OCI-LY1 (cell line): ENCODE data around the gene CC2D1A.

Source experiments
- CTCF ChIP-seq: fragments of 200-600 bp; sonication (generic), shearing (Covaris generic); IDR thresholded peaks from 2 replicates; pipeline ENCODE4 v1.5.1; 2017; ENCODE audit warnings: mild to moderate bottlenecking, antibody characterized with exemption, low read length, moderate library complexity, mixed read lengths
- EZH2 ChIP-seq: fragments of 200-600 bp; sonication (generic), shearing (Covaris generic); IDR thresholded peaks from 2 replicates; pipeline ENCODE4 v1.8.0; 2017; ENCODE audit warnings: borderline replicate concordance, mixed run types, mild to moderate bottlenecking, antibody characterized with exemption, low read length, moderate library complexity, mixed read lengths

- TF ChIP-seq CTCF (no peak), EZH2 (no peak)
These were observed 6.6 kb upstream of the CC2D1A start for GRCh38 chr19:13899393-13899792.
